ENCODE measurements around the gene TH.

- no peak for TF ChIP-seq EZH2 (IDR thresholded peaks at IDR 0.05)
- no peak for TF ChIP-seq POLR2AphosphoS5 (IDR thresholded peaks at IDR 0.05; ENCODE audit: borderline replicate concordance, low read depth, low read length)
Observed at GRCh38 chr11:2151500-2152257, 19.9 kb downstream of the TH start.
